NCI-H1417 (cell line): ENCODE data around the gene CYP2J2.
"Not testable (repeated sequence)": the region's sequence is repeated elsewhere in the genome, so short reads cannot be mapped to it uniquely, and the experiment has no call there.

Source experiments
- DNase-seq, 3 experiments: peaks; one replicate each; lab custom pipeline; 2025; lab: John Stamatoyannopoulos, UW

CYP2J2 gene

DNA sequence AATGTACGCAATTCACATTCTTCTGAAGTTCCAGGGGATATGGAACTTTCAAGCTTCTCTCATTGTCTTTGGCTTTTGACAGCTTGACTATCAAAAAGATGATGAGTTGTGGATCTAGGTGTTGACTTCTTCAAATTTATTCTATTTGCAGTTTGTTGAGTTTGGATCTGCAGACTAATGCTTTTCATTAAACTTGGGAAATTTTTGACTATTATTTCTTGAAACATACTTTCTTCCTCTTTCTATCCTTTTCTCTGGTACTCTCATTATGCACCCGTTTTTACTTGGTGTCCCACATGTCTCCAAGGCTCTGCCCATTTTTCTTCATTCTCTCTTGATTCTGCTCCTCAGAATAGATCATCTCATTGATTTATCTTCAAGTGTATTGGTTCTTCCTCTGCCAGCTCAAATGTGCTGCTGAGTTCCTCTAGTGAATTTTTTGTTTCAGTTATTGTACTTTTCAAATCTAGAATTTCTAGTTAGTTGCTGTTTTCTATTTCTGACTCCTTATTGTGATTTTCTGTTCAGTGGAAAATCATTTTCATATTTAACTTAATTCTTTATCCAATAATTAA is 49.4 kb downstream of the CYP2J2 start:
- DNase-seq: no peak

DNA sequence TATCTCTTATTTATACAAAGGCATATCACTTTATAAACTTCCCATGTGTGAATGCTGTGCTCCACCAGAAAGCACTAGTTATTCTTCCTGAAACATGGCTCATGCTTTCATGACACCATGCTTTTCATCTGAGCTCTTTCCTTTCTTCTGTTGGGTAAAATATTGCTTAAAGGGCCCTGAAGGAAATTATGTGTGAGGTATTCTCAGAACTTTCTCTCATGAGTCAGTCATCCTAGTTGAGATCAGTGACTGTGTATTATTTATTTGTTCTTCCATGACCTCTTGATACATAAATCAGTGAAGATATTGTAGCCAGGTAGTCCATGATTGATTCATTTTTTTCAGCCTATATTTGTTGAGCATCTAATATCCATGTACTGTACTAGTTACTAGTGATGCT is 54.8 kb downstream of the CYP2J2 start:
- no peak for DNase-seq

DNA sequence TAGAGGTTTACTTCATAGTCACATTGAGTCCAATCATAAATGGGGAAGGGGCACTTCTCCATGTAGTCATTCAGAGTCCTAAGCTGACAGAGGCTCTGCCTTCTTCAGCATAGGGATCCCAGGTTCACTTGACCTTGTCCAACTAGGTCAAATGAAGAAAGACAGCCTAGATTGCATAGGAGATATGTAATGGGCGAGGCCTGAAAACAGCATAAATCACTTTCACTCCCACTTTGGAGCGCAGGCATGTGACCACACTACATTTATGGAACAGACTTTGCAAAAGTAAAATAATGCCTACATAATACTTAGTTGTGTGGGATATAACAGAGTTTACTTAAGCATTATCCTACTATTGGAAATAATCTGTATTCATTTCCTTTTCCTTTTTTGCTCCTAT is 60.1 kb downstream of the CYP2J2 start:
- no peak for DNase-seq

DNA sequence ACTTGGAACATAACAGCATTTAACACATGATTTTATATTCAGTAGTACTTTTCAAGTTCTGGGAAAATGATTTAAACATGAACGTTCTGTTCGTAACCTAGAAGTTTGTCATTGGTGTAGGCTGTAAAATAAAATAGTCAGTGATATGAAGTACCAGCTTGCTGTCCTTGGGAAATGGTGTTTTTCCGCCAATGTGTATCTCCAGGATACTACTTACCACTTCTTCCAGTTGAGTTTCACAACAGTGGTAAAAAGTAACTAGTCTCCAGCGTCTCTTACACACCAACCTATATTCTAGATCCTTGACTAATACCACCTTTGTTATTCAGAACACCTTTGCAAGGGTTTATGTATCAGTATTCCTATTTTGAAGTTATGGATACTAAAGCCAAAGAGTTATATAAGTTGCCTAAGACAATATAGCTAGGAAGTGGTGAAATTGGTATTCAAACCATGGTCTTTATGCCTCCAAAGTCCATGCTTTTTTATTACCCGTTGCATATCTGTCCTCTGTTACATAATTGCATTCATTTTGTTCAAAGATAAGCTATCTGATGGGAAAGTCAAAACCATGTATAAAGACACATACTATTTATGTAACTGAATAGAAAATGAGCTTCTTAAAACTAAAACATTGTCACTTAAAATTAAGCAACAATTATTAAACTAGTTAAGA is 68.8 kb downstream of the CYP2J2 start:
- no peak for DNase-seq

DNA sequence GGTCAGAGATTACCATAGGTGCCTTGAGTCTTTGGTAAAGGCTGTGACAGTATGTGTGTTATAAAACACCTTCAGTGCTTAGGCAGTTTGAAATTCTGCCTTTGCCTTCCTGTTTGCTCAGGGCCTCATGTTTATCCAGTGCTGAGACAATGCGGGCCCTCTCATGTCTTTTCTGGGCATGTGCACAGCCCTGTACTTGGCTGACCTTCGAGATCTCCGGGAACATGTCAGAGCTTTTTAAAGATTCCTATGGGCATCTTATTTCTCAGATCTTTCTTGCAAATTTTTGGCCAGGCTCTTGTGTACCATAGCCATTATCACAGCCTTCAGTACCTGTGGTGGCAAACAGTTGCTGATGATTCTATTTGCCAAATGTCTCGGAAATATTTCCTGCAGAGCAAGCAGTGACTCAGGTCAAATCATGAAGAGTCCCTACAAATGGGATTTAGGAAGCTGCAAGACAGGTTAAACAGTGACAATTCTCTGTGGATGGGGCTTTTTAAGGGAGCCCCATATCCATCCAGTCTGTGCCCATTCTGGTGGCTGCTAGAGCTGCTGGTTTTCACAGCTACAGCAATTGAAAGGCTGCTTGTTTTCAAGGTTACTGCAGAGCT is 69.7 kb downstream of the CYP2J2 start:
- DNase-seq: no peak

DNA sequence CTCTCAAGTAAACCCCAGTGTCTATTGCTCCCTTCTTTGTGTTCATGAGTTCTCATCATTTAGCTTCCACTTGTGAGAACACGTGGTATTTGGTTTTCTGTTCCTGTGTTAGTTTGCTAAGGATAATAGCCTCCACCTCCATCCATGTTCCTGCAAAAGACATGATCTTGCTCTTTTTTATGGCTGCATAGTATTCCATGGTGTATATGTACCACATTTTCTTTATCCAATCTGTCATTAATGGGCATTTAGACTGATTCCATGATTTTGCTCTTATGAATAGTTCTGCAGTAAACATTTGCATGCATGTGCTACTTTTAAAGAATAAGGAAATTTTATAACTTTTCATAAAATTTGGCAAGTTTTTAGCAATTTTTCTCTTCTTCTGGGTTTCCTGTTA is 71.3 kb downstream of the CYP2J2 start:
- DNase-seq: not testable (repeated sequence)

DNA sequence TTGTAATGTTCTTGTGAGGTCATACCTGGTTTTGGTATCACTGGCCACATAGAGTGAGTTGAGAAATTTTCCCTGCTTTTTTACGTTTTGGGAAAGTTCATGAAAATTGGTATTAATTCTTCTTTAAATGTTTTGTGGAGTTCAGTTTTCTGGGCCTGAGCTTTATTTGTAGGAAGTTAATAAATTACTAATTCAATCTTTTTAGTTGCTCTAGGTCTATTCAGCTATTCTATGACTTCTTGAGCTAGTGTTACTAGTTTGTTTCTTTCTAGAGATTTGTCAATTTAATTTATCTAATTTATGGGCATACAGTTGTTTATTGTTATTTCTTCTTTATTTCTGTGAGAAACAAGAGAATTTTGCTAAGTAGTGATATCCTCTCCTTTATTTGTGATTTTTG is 74.5 kb downstream of the CYP2J2 start:
- no peak for DNase-seq

DNA sequence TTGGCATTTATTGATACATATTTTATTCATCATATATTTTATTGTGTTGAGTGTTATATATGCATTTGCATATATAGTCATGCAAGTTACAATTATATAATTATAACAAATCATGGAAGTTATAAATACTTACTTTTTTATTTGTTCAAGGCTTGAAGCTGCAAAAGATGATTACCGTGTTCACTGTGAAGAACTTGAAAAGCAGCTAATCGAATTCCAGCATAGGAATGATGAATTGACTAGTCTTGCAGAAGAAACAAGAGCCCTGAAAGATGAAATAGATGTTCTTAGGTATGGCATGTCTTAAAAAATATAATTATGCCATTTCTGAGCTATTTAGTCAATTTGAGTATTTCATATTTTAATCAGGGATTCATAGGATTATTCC is 79.7 kb downstream of the CYP2J2 start:
- DNase-seq: no peak

DNA sequence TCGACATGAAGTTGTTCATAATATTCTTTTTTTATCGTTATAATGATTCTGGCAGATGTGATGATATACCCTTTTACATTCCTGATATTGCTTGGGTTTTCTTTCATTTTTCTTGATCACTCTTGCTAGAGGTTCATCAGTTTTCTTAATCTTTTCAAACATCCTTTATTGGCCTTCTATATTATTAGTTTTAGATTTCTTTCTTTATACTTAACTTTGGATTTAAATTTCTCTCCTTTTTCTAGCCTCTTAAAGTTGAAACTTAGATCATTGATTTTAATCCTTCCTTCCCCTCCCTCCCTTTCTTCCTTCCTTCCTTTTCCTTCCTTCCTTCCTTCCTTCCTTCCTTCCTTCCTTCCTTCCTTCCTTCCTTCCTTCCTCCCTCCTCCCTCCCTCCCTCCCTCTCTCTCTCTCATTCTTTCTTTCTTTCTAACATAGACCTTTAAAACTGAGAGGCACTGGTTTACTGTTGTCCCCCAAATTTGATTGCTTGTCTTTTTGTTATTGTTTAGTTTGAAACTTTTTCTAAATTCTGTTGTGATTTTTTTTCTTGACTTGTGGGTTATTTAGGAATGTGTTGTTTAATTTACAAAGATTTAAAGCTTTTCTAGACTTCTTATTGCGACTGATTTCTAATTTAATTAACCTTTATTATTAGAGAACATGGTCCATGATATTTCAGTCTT is 80.2 kb downstream of the CYP2J2 start:
- DNase-seq: no peak

DNA sequence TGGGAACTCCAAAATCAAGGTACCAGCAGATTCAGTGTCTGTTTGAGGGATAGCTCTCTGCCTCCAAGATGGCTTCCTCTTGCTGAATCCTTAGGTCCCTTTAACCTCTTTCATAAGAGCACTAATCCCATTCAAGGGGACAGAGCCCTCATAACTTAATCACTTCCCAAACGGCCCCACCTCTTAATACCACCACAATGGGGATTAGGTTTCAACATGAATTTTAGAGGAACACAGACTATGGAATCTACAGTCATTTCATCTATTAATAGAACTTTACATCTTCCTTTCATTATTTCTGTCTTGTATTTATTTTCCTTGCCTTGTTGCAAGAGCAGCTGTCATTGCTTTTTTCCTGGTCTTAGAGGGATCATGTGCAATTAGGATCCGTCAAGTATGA is 81.5 kb downstream of the CYP2J2 start:
- no peak for DNase-seq
